Tongue (tissue), 2 donors: Measurements from ENCODE around the gene RSAD1. TPM values are rescaled to one million over a fixed set of nuclear protein-coding genes. Genes with fewer than 3 reads are reported as not detected.
A peak's percentile ranks its signal among the peaks of the same experiment; 100 is the strongest.

Source experiments
- DNase-seq: peaks from one replicate; pipeline ENCODE4 v3.0.0-alpha.2; 2015
- total RNA-seq: library from RNA; depleted of rRNA; stranded (reverse); fragments of >200 nt; gene quantifications from one replicate; pipeline ENCODE4 v1.2.3, GENCODE V29; 2014

Gene RSAD1
- total RNA-seq, result 33.5 TPM

DNA sequence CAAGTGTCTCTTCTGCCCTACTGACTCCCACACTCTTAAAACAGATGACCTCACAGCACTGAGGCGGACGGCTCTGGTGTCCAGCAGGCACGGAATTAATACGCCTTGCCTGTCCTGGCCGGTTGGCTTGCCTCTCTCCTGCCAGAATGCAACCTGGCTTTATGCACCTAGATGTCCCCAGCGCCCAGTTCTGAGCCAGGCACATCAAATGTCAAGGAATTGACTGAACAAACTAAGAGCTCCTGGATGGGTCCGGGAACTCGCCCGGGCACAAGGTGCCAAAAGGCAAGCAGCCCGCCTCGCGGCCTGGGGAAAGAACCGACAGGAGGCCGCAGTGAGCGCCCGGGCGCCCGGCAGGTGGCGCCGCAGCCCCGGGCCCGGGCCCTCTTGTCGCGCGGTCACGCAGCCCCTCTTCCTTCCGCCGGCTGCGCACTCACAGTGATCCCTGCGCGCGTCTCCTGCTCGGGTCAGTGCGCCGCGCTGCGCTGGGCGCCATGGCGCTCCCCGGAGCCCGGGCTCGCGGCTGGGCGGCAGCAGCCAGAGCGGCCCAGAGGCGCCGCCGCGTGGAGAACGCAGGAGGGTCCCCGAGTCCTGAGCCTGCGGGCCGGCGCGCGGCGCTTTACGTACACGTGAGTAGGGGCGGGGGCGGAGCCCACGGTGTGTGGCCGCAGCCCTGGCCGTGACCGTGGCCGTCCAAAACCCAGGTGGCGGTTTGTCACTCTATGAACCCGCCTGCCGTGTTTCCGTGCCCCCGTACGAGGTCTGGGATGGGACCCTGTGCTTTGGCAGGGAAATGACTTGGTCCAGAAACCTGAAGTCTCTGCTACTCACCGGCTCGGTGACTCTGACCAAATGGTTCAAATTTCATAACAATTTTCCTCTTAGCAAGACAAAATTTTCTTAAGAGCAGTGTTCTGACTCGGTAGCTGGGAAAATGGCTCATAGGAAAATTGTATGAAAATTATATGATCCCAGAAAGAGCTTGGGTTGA lies at the start of gene RSAD1:
RSAD1 (plus strand) TSS at position 470 of the 991 bp plus-strand sequence; CDS start at position 495, 25 bp downstream.
- peak; percentile 95 for DNase-seq

DNA sequence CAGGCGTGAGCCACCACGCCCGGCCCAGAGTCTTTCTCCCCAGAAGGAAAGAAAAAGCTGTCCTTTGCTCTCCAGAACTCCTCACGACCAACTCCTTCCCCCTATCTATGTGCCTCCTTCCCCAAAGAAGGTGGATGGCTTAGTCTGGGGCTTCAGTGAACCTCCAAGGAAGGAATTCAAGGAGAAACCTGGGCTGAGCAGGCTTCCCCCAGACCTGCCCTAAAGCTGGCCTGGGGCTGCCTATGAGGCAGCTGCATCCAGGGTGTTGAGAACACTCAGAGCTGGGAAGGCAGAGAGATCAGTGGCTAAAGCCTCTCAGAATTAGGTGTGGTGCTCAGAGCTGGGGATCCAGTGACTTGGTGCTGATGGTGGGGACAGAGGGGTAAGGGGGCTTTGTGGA lies 48.9 kb upstream of the RSAD1 start:
- no peak for DNase-seq

GRCh38 chr17:50430821-50431618 lies 47.6 kb upstream of the RSAD1 start:
- peak; percentile 55 for DNase-seq

GRCh38 chr17:50432125-50432762 lies 46.4 kb upstream of the RSAD1 start:
- DNase-seq, result no peak

GRCh38 chr17:50437409-50437808 lies 41.3 kb upstream of the RSAD1 start:
- DNase-seq, result no peak

DNA sequence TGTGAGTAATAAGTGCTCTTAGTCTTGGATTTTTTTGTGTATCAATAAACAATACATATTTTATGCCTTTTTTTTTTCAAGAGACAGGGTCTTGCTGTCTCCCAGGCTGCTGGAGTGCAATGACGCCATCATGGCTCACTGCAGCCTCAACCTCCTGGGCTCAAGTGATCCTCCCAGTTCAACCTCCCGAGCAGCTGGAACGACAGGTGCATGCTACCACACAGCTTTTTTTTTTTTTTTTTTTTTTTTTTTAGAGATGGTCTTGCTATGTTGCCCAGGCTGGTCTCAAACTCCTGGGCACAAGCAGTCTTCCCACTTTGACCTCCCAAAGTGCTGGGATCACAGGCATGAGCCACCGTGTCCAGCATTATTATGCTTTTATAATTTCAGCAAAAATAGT lies 39.7 kb upstream of the RSAD1 start:
- DNase-seq, result no peak

- DNase-seq, result no peak
Observed at GRCh38 chr17:50440172-50440837, 38.4 kb upstream of the RSAD1 start.

DNA sequence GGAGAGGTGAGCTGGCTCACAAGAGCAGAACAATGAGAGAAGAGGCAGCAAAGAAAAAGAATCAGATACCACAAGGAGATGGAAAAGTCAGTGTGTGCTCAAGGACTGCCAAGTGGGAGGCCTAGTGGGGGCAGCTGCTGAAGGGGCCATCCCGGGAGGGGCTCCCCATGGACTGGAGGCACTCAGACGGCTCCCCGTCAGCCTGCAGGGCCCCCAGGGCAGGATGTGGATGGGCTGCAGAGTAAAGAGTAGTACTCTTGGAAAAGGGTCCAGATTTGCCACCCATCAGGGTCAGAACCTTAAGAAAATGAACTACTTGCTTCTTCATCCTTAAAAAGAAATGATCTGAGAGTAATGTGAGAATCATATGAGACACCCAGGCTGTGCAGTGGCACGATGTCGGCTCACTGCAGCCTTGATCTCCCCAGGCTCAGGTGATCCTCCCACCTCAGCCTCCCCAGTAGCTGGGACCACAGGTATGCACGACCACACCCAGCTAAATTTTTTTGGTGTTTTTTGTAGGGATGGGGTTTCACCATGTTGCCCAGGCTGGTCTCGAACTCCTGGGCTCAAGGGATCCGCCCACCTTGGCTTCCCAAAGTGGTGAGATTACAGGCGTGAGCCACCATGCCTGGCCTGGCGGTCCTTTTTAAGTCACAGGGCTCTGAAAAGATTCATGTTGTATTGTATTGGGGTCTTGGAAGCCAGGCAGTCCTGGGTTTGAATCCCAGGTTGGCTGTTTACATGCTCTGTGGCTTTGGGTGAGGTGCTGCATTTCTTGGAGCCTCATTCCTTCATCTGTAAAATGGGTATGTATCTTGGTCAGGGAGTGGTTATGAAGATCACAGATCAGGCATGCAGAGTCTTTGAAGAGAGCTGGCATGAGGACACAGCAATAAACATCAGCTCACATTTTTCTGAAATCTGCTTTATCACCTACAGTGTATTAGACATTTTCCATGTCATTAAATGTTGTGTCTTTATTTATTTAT lies 37.5 kb upstream of the RSAD1 start:
- DNase-seq, result no peak

DNA sequence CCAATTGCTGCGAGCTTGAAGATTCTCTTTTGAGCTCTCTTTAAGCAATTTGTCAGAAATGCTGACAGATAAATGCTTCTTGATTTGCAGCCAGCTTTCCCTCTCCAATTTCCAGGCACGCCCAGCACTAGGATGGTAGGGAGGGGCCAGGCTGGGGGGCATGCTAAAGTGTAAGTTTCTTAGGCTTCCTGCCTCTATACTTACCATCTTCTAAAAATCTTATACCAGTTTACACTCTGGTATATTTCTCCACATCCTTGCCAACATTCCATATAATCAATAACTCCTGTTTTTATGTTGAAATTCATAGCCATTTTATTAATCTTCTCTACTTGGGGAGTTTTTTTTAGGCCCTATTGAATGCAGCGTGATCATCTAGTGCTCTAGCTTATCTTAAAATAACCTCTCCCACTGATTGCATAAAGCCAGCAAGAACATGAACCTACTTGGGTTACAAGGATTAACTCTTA lies 35.1 kb upstream of the RSAD1 start:
- peak; percentile 79 for DNase-seq

GRCh38 chr17:50444841-50445715 lies 33.6 kb upstream of the RSAD1 start:
- no peak for DNase-seq

GRCh38 chr17:50445730-50446325 lies 32.8 kb upstream of the RSAD1 start:
- DNase-seq, result peak; percentile 72

- peak; percentile 60 for DNase-seq
Observed at GRCh38 chr17:50447870-50448595, 30.6 kb upstream of the RSAD1 start.

DNA sequence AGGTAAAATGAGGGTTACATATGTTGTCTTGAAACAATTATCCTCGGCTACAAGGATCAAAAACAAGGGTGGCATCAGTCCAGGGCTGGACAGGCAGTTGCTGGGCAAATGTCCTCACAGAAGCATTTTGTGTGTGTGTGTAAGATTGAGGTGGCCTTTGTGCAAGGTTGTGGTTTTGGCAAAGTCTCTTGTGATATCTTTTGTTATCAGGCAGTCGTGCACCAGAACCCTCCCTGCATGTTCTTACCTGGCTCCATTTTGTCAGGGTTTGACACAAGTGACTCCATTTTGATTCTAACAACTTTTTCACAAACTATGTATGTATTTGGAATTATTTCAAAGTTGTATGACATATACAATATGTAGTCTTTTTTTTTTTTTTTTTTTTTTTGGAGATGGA lies 30.0 kb upstream of the RSAD1 start:
- DNase-seq, result no peak

GRCh38 chr17:50451943-50452629 lies 26.6 kb upstream of the RSAD1 start:
- DNase-seq, result no peak

DNA sequence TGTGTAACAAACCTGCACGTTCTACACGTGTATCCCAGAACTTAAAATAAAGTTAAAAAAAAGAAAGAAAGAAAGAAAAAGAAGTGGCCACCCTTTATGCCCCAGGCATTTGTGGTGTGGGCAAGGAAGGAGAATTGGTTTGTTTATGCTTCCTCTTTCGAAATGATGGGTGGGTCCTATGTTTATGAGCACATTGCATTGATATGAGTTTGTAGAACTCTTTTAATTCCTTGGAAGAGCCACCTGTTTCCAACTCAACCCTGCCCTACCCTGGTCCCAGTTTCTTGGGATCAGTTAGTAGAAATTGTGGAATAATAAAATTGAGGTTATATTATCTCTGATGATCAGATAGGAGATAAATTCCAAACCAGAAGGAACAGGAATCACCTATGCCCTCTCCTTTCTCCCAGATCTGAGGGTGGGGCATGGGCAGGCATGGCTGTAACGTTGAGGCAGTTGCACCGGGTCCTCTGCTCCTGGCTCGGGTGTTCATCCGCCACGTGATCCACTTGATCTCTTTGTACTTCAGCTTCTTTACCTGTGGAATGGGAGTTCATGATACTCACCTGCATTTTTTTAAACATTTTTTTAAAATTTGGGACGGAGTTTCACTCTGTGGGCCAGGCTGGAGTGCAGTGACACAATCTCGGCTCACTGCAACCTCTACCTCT lies 25.9 kb upstream of the RSAD1 start:
- DNase-seq, result no peak

- DNase-seq, result no peak
Observed at GRCh38 chr17:50453901-50454300, 24.8 kb upstream of the RSAD1 start.

DNA sequence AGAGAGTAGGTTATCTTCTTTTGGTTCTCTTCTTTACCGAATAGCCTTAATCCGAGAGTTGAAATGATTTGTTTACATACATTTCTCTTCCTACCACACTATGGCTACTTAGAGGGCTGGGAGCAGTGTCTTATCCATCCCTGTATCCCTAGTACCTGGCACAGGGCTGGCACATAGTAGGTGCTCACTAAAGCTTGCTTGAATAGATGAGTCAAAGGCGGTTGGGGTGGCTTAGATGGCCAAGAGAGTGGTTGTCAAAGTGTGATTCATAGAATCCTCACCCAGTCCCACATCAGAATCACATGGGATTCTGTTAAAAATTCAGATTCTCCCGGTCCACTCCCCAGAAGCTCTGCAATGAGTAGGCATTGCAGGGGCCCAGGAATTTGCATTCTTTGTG lies 21.0 kb upstream of the RSAD1 start:
- no peak for DNase-seq
